ENCODE data around the gene MYOCD. TPM values are rescaled to one million over a fixed set of nuclear protein-coding genes. Genes with fewer than 3 reads are reported as not detected.

The MYOCD gene
- total and polyA plus RNA-seq, 9 donors: 2.3 to 44.4 (median 9.1) TPM

GRCh38 chr17:12637745-12638651, 27.7 kb upstream of the MYOCD start:
- intact Hi-C loops (cut with DNase I): loop anchor here in 1 of 4 donors (1.0 kb wide), 1 partner anchor 15 kb away; no protein-coding TSS in a partner anchor
- Histone ChIP-seq H3K36me3 (no peaks in the 10 kb centered on the region), H3K4me3 (no peak overlapping the region)

GRCh38 chr17:12640364-12640763, 25.3 kb upstream of the MYOCD start:
- no peaks in the 10 kb centered on the region for H3K27me3 ChIP-seq
- DNase-seq: no peak
- TF ChIP-seq CTCF (IDR thresholded peaks at IDR 0.05) (no peak), EP300 (IDR thresholded peaks at IDR 0.05) (no peak), POLR2A (IDR thresholded peaks at IDR 0.05) (no peak)
- H3K9me3 ChIP-seq: no peaks in the 10 kb centered on the region
- H3K36me3 ChIP-seq: no peaks in the 10 kb centered on the region
- peaks cover 5% of the 10 kb centered on the region for H3K4me1 ChIP-seq (ENCODE audit: insufficient read depth)
- H3K27ac ChIP-seq: no peak overlapping the region
- no peak overlapping the region for H3K4me3 ChIP-seq
- intact Hi-C loops (cut with DNase I): no loop called here
- 95 to 97% (median 96%) methylated on average over 2 of the region's 2 CpGs for WGBS, 3 donors

More at GRCh38 chr17:12637745-12638651, 27.7 kb upstream of the MYOCD start:
- no peaks in the 10 kb centered on the region for H3K9me3 ChIP-seq
- no peaks in the 10 kb centered on the region for H3K27me3 ChIP-seq
- TF ChIP-seq CTCF (IDR thresholded peaks at IDR 0.05) (no peak), EP300 (IDR thresholded peaks at IDR 0.05) (no peak), POLR2A (IDR thresholded peaks at IDR 0.05) (no peak)
- DNase-seq: no peak
- H3K27ac ChIP-seq: no peak overlapping the region
- peaks cover 5% of the 10 kb centered on the region for H3K4me1 ChIP-seq (ENCODE audit: insufficient read depth)
- WGBS, 3 donors: 67 to 76% (median 74%) methylated on average over 11 of the region's 11 CpGs

GRCh38 chr17:12641084-12641483, 24.6 kb upstream of the MYOCD start:
- 91 to 97% (median 95%) methylated on average over 2 of the region's 2 CpGs for WGBS, 3 donors
- Histone ChIP-seq H3K4me1 (ENCODE audit: insufficient read depth) (peaks cover 5% of the 10 kb centered on the region), H3K36me3 (no peaks in the 10 kb centered on the region), H3K4me3 (no peak overlapping the region), H3K9me3 (no peaks in the 10 kb centered on the region), H3K27ac (no peak overlapping the region), H3K27me3 (no peaks in the 10 kb centered on the region)
- intact Hi-C loops (cut with DNase I): no loop called here
- TF ChIP-seq CTCF (IDR thresholded peaks at IDR 0.05) (no peak), POLR2A (IDR thresholded peaks at IDR 0.05) (no peak), EP300 (IDR thresholded peaks at IDR 0.05) (no peak)
- no peak for DNase-seq

- TF ChIP-seq EP300 (IDR thresholded peaks at IDR 0.05) (no peak), POLR2A (IDR thresholded peaks at IDR 0.05) (no peak), CTCF (IDR thresholded peaks at IDR 0.05) (no peak)
- intact Hi-C loops (cut with DNase I): no loop called here
- Histone ChIP-seq H3K4me1 (ENCODE audit: insufficient read depth) (peaks cover 5% of the 10 kb centered on the region), H3K27ac (no peak overlapping the region), H3K9me3 (no peaks in the 10 kb centered on the region), H3K27me3 (no peaks in the 10 kb centered on the region), H3K4me3 (no peak overlapping the region), H3K36me3 (no peaks in the 10 kb centered on the region)
- 68 to 77% (median 72%) methylated on average over 4 of the region's 4 CpGs for WGBS, 3 donors
- DNase-seq: no peak
Observed at GRCh38 chr17:12642034-12642433, 23.7 kb upstream of the MYOCD start.

Data from ovary (tissue), 9 donors.